Measurements from ENCODE around the gene JUNB. TPM values are rescaled to one million over a fixed set of nuclear protein-coding genes. Genes with fewer than 3 reads are reported as not detected.

JUNB gene
- total and polyA plus RNA-seq, 10 of the 15 experiments (the other 5 are each of a cell fraction or from before 2014, with no cell fraction given), result 0.55 to 144 (median 68.3) TPM

DNA sequence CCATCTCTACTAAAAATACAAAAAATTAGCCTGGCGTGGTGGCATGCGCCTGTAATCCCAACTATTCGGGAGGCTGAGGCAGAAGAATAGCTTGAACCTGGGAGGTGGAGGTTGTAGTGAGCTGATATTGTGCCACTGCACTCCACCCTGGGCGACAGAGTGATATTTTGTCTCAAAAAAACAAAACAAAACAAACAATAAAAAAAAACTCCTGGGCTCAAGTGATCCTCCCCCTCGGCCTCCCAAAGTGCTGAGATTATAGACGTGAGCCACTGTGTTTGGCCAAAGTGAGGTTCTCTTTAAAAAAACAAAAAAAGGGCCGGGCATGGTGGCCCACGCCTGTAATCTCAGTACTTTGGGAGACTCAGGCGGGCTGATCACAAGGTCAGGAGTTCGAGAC is 3.8 kb upstream of the JUNB start:
- no peak overlapping the region for H2AFZ ChIP-seq (ENCODE audit: control insufficient read depth, low read depth, low read length)
- ATAC-seq (no peak), DNase-seq (ENCODE audit: low read depth, low spot score) (no peak), FAIRE-seq (no peak)
- no peak overlapping the region for H3K4me3 ChIP-seq
- no TSS peak for BruUV-seq (replicated peaks)
- H3K27ac ChIP-seq (ENCODE audit: control insufficient read depth, insufficient read depth), result peak overlapping the region; percentile 99; the same call in 1 of the 2 replicates
- ChIA-PET POLR2A (interaction anchor here (0.6 to 3.4 kb wide), 4 partner anchors 9 to 1188 kb away, joined by 3 to 66 read pairs (median 8); no protein-coding TSS in a partner anchor), CTCF (interaction anchor here (0.7 to 4.2 kb wide), 4 partner anchors 9 to 63 kb away, joined by 3 to 44 read pairs (median 12); no protein-coding TSS in a partner anchor), RAD21 (ENCODE audit: unreplicated experiment) (interaction anchor here (0.7 to 4.5 kb wide), 2 partner anchors 9 to 10 kb away, joined by 3 to 49 read pairs; no protein-coding TSS in a partner anchor), SMC1A (ENCODE audit: uncharacterized antibody, unreplicated experiment) (interaction anchor here (0.7 to 4.1 kb wide), 3 partner anchors 9 to 321 kb away, joined by 3 to 28 read pairs (median 4); no protein-coding TSS in a partner anchor)
- H4K20me1 ChIP-seq (ENCODE audit: control insufficient read depth, insufficient read depth), result no peaks in the 10 kb centered on the region
- no peaks in the 10 kb centered on the region for H3K27me3 ChIP-seq (replicated peaks in 1 of 2; ENCODE audit: control insufficient read depth in 2 of 2, insufficient read depth in 2 of 2, low read length in 1 of 2)
- no peaks in the 10 kb centered on the region for H3K9me3 ChIP-seq (replicated peaks; ENCODE audit: control insufficient read depth, insufficient read depth, low read length)
- no peaks in the 10 kb centered on the region for H3K36me3 ChIP-seq (ENCODE audit: control insufficient read depth in 2 of 2, insufficient read depth in 2 of 2, low read length in 1 of 2)
- intact Hi-C loops (cut with micrococcal nuclease; ENCODE audit: unreplicated experiment), result loop anchor here (5.0 to 10.0 kb wide), 2 partner anchors 150 to 1693 kb away; partner anchors contain the start of gene CALR
- no peak overlapping the region for H3K4me2 ChIP-seq (ENCODE audit: control insufficient read depth, insufficient read depth)
- H3K79me2 ChIP-seq (ENCODE audit: control insufficient read depth, insufficient read depth, low read length), result peaks cover 30% of the 10 kb centered on the region
- H3K9ac ChIP-seq (ENCODE audit: control insufficient read depth, insufficient read depth, low read length), result no peak overlapping the region
- peaks cover 64% of the 10 kb centered on the region for H3K4me1 ChIP-seq (ENCODE audit: control insufficient read depth, insufficient read depth, low read length)
- 42% methylated on average over 10 of the region's 10 CpGs for WGBS (ENCODE audit: insufficient coverage, insufficient replicate concordance, low lambda C conversion rate, missing lambda C conversion rate)
- TF ChIP-seq, protein P1, sequence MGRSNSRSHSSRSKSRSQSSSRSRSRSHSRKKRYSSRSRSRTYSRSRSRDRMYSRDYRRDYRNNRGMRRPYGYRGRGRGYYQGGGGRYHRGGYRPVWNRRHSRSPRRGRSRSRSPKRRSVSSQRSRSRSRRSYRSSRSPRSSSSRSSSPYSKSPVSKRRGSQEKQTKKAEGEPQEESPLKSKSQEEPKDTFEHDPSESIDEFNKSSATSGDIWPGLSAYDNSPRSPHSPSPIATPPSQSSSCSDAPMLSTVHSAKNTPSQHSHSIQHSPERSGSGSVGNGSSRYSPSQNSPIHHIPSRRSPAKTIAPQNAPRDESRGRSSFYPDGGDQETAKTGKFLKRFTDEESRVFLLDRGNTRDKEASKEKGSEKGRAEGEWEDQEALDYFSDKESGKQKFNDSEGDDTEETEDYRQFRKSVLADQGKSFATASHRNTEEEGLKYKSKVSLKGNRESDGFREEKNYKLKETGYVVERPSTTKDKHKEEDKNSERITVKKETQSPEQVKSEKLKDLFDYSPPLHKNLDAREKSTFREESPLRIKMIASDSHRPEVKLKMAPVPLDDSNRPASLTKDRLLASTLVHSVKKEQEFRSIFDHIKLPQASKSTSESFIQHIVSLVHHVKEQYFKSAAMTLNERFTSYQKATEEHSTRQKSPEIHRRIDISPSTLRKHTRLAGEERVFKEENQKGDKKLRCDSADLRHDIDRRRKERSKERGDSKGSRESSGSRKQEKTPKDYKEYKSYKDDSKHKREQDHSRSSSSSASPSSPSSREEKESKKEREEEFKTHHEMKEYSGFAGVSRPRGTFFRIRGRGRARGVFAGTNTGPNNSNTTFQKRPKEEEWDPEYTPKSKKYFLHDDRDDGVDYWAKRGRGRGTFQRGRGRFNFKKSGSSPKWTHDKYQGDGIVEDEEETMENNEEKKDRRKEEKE (IDR thresholded peaks at IDR 0.05), result no peak
- TF ChIP-seq JUND (IDR thresholded peaks at IDR 0.05; ENCODE audit: low read depth, low read length), result no peak
- no peak for TF ChIP-seq NR2C2 (IDR thresholded peaks at IDR 0.05; ENCODE audit: borderline replicate concordance, control insufficient read depth, insufficient read length, low read depth)
- TF ChIP-seq RFX5 (IDR thresholded peaks at IDR 0.05; ENCODE audit: low read depth, low read length), result no peak
- no peak for TF ChIP-seq NFYB (IDR thresholded peaks at IDR 0.05; ENCODE audit: insufficient read depth, low read depth, low read length)
- TF ChIP-seq BHLHE40 (IDR thresholded peaks at IDR 0.05; ENCODE audit: borderline replicate concordance in 1 of 2, low read depth in 2 of 2, low read length in 1 of 2), result no peak
- TF ChIP-seq MTA2 (IDR thresholded peaks at IDR 0.05; ENCODE audit: low read depth), result no peak
- TF ChIP-seq, protein P2, sequence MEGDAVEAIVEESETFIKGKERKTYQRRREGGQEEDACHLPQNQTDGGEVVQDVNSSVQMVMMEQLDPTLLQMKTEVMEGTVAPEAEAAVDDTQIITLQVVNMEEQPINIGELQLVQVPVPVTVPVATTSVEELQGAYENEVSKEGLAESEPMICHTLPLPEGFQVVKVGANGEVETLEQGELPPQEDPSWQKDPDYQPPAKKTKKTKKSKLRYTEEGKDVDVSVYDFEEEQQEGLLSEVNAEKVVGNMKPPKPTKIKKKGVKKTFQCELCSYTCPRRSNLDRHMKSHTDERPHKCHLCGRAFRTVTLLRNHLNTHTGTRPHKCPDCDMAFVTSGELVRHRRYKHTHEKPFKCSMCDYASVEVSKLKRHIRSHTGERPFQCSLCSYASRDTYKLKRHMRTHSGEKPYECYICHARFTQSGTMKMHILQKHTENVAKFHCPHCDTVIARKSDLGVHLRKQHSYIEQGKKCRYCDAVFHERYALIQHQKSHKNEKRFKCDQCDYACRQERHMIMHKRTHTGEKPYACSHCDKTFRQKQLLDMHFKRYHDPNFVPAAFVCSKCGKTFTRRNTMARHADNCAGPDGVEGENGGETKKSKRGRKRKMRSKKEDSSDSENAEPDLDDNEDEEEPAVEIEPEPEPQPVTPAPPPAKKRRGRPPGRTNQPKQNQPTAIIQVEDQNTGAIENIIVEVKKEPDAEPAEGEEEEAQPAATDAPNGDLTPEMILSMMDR (IDR thresholded peaks at IDR 0.05 in 2 of 3, conservative IDR thresholded peaks at IDR 0.05 in 1 of 3; ENCODE audit: control insufficient read depth in 2 of 3, extremely low read depth in 1 of 3, insufficient read depth in 1 of 3, low read depth in 3 of 3, low read length in 3 of 3), result no peak
- TF ChIP-seq TCF7 (IDR thresholded peaks at IDR 0.05; ENCODE audit: borderline replicate concordance), result no peak
- TF ChIP-seq RBBP5 (conservative IDR thresholded peaks at IDR 0.05), result no peak
- no peak for TF ChIP-seq BRCA1 (IDR thresholded peaks at IDR 0.05; ENCODE audit: low read depth, low read length)
- TF ChIP-seq DPF2 (IDR thresholded peaks at IDR 0.05), result no peak
- in situ Hi-C loops (cut with MboI), result no loop called here

Data from GM12878 (cell line).